GM19239 (cell line): Measurements from ENCODE around the gene MGAT4B.

Experiments
- DNase-seq: peaks from one replicate; pipeline ENCODE4 v3.0.0; 2011; ENCODE audit warnings: low spot score; ENCODE audit not compliant: insufficient read length
- FAIRE-seq: peaks from 2 replicates; lab custom pipeline; 2011; peaks lifted over from hg19 to GRCh38; lab: Jason Lieb, UNC

MGAT4B gene

GRCh38 chr5:179759581-179760551 lies 46.8 kb downstream of the MGAT4B start:
- FAIRE-seq (no peak), DNase-seq (no peak)

- DNase-seq (no peak), FAIRE-seq (no peak)
Measured at GRCh38 chr5:179758955-179759354, 47.7 kb downstream of the MGAT4B start.

GRCh38 chr5:179755022-179755421 lies 51.6 kb downstream of the MGAT4B start:
- FAIRE-seq = no peak
- DNase-seq = no peak

GRCh38 chr5:179753971-179754370 lies 52.7 kb downstream of the MGAT4B start:
- no peak for FAIRE-seq
- DNase-seq = no peak

GRCh38 chr5:179749857-179750508 lies 56.7 kb downstream of the MGAT4B start:
- FAIRE-seq (no peak), DNase-seq (no peak)

GRCh38 chr5:179747811-179748210 lies 58.9 kb downstream of the MGAT4B start:
- FAIRE-seq (no peak), DNase-seq (no peak)
